Uterus (tissue), 2 donors: ENCODE results near the gene MS4A6A.

Experiments
- CTCF ChIP-seq, 4 experiments: fragments of 200-600 bp in 2 of 4; fragments of 450-650 bp in 2 of 4; sonication (generic) in 2 of 4; IDR thresholded peaks; one replicate each; pipeline ENCODE4 v1.5.1; 2016 to 2019; ENCODE audit warnings: antibody characterized with exemption in 4 of 4, mild to moderate bottlenecking in 2 of 4, moderate library complexity in 1 of 4
- POLR2A ChIP-seq, 2 donors: fragments of 450-650 bp; IDR thresholded peaks; one replicate each; pipeline ENCODE4 v1.6.1; 2016; ENCODE audit warnings: antibody characterized with exemption in 2 of 2, mild to moderate bottlenecking in 1 of 2, moderate library complexity in 1 of 2

DNA sequence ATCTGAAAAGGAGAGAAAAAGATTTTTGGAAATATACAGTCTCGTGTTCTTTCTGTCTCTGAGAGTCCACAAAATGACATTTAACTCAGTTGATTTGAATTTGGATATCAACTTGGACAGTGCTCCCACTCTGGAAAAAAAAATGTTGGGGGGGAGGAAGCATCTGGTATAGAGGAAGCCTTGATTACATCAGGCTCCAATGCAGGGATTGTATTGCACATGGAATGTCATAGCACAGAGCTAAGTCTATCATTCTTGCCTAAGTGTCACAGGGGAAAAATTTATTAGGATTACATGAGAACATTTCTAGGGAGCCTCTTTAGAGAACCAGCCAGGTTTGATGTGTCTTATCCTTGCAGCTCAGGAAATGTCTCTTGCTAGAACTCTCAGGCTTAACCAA lies 23.0 kb downstream of the MS4A6A start:
- TF ChIP-seq CTCF (IDR thresholded peaks at IDR 0.05) (no peak), POLR2A (IDR thresholded peaks at IDR 0.05) (no peak)
